HTR-8/SVneo (cell line): ENCODE data around the gene ITGB5.
"Not testable (repeated sequence)": the region's sequence is repeated elsewhere in the genome, so short reads cannot be mapped to it uniquely, and the experiment has no call there.

Source experiments
- DNase-seq: peaks from one replicate; pipeline ENCODE4 v3.0.0; 2011; ENCODE audit warnings: low spot score, mixed read lengths; ENCODE audit not compliant: insufficient read length
- FAIRE-seq: peaks from 2 replicates; lab custom pipeline; 2011; peaks lifted over from hg19 to GRCh38; lab: Jason Lieb, UNC

ITGB5 gene

GRCh38 chr3:124763206-124763605 lies 124.0 kb downstream of the ITGB5 start:
- DNase-seq (no peak), FAIRE-seq (no peak)

- no peak for FAIRE-seq
Measured at GRCh38 chr3:124762661-124763011, 124.5 kb downstream of the ITGB5 start.

GRCh38 chr3:124761935-124762660 lies 125.1 kb downstream of the ITGB5 start:
- DNase-seq (no peak), FAIRE-seq (no peak)

More at GRCh38 chr3:124762661-124763011, 124.5 kb downstream of the ITGB5 start:
- DNase-seq = no peak

- DNase-seq = peak; percentile 78
- FAIRE-seq = peak; percentile 54
Measured at GRCh38 chr3:124761250-124761796, 125.8 kb downstream of the ITGB5 start.

GRCh38 chr3:124760601-124761000 lies 126.6 kb downstream of the ITGB5 start:
- DNase-seq = no peak
- no peak for FAIRE-seq

- FAIRE-seq (no peak), DNase-seq (no peak)
Measured at GRCh38 chr3:124759666-124760401, 127.3 kb downstream of the ITGB5 start.

- DNase-seq (no peak), FAIRE-seq (no peak)
Measured at GRCh38 chr3:124758851-124759635, 128.1 kb downstream of the ITGB5 start.

GRCh38 chr3:124757926-124758325 lies 129.2 kb downstream of the ITGB5 start:
- FAIRE-seq, DNase-seq: not testable (repeated sequence)

GRCh38 chr3:124752051-124752450 lies 135.1 kb downstream of the ITGB5 start:
- FAIRE-seq = no peak

GRCh38 chr3:124751501-124751900 lies 135.7 kb downstream of the ITGB5 start:
- no peak for DNase-seq
- FAIRE-seq = no peak

More at GRCh38 chr3:124752051-124752450, 135.1 kb downstream of the ITGB5 start:
- no peak for DNase-seq

GRCh38 chr3:124749877-124750276 lies 137.3 kb downstream of the ITGB5 start:
- DNase-seq, FAIRE-seq: not testable (repeated sequence)

GRCh38 chr3:124748560-124749198 lies 138.5 kb downstream of the ITGB5 start:
- no peak for FAIRE-seq
- DNase-seq = no peak

- DNase-seq = no peak
- FAIRE-seq = no peak
Measured at GRCh38 chr3:124747111-124747981, 139.8 kb downstream of the ITGB5 start.

GRCh38 chr3:124745756-124746155 lies 141.4 kb downstream of the ITGB5 start:
- DNase-seq = no peak
- FAIRE-seq = no peak

- FAIRE-seq (peak; percentile 20), DNase-seq (no peak)
Measured at GRCh38 chr3:124741027-124741426, 146.1 kb downstream of the ITGB5 start.

GRCh38 chr3:124731760-124732159 lies 155.4 kb downstream of the ITGB5 start:
- no peak for DNase-seq
- FAIRE-seq = no peak

- FAIRE-seq (no peak), DNase-seq (no peak)
Measured at GRCh38 chr3:124730941-124731297, 156.2 kb downstream of the ITGB5 start.

GRCh38 chr3:124730129-124730940 lies 156.8 kb downstream of the ITGB5 start, which contains the start of gene UMPS:
TSS of gene UMPS (plus strand) at chr3:124730452. CDS start at chr3:124730472, 20 bp downstream.
- FAIRE-seq = peak; percentile 93

More at GRCh38 chr3:124730129-124730940, 156.8 kb downstream of the ITGB5 start, which contains the start of gene UMPS:
- DNase-seq = peak; percentile 87
